GM12878 (cell line): Measurements from ENCODE around the gene NLE1. TPM values are rescaled to one million over a fixed set of nuclear protein-coding genes. Genes with fewer than 3 reads are reported as not detected.
A peak's percentile ranks its signal among the peaks of the same experiment; 100 is the strongest.

Experiments
- ATAC-seq: fragments of 200-7000 bp; cut with Tn5 transposase; 3 replicates; pipeline ENCODE4 v1.9.1; 2020; ENCODE audit warnings: mild to moderate bottlenecking, moderate library complexity
- BruUV-seq: library from RNA; stranded (reverse); fragments of 400-500 nt; replicated peaks from 2 replicates; lab custom pipeline; 2021; lab: Mats Ljungman, UMichigan
- CTCF ChIA-PET: fragments of 300-600 bp; sonication (Branson Sonifier 250); formaldehyde crosslinking; extraction: SDS; loops from one replicate; lab custom pipeline; 2021; ENCODE audit warnings: inconsistent platforms; lab: Yijun Ruan, JAX
- POLR2A ChIA-PET: fragments of 350-600 bp; formaldehyde crosslinking; extraction: SDS; loops from one replicate; lab custom pipeline; 2021; ENCODE audit warnings: inconsistent platforms; lab: Charles Lee
- RAD21 ChIA-PET: fragments of 300-600 bp; sonication (Branson Sonifier 250); formaldehyde crosslinking; loops from one replicate; lab custom pipeline; 2023; ENCODE audit warnings: antibody characterized with exemption; ENCODE audit not compliant: unreplicated experiment; lab: Charles Lee
- SMC1A ChIA-PET: fragments of 300-600 bp; sonication (Branson Sonifier 250); formaldehyde crosslinking; loops from one replicate; lab custom pipeline; 2023; ENCODE audit not compliant: unreplicated experiment, uncharacterized antibody; lab: Charles Lee
- DNase-seq: peaks from one replicate; pipeline ENCODE4 v3.0.0-alpha.2; 2011; ENCODE audit warnings: low read depth, low spot score
- FAIRE-seq: peaks from 3 replicates; lab custom pipeline; 2011; peaks lifted over from hg19 to GRCh38; lab: Jason Lieb, UNC
- H2AFZ ChIP-seq: 2 replicates; pipeline ENCODE4 v1.6.0; 2011; ENCODE audit warnings: low read depth, low read length, control low read depth; ENCODE audit not compliant: control insufficient read depth
- H3K27ac ChIP-seq: 2 replicates; pipeline ENCODE4 v1.5.1; 2011; ENCODE audit warnings: control low read depth; ENCODE audit not compliant: control insufficient read depth, insufficient read depth
- H3K27me3 ChIP-seq, 2 experiments: replicated peaks in 1 of 2; 2 replicates each; pipeline versions ENCODE4 v1.6.0 to v1.6.1; 2011; ENCODE audit warnings: low read length in 1 of 2; ENCODE audit not compliant: control insufficient read depth in 2 of 2, insufficient read depth in 2 of 2
- H3K36me3 ChIP-seq, 2 experiments: 2 replicates each; pipeline ENCODE4 v1.5.1; 2011; ENCODE audit warnings: low read length in 1 of 2; ENCODE audit not compliant: control insufficient read depth in 2 of 2, insufficient read depth in 2 of 2
- H3K4me1 ChIP-seq: 2 replicates; pipeline ENCODE4 v1.6.1; 2011; ENCODE audit warnings: mild to moderate bottlenecking, low read length, moderate library complexity, mixed read lengths; ENCODE audit not compliant: control insufficient read depth, insufficient read depth
- H3K4me2 ChIP-seq: 2 replicates; pipeline ENCODE4 v1.6.0; 2011; ENCODE audit warnings: control low read depth; ENCODE audit not compliant: control insufficient read depth, insufficient read depth
- H3K4me3 ChIP-seq: fragments of 200-600 bp; sonication (generic); 2 replicates; pipeline ENCODE4 v1.5.1; 2016
- H3K79me2 ChIP-seq: 2 replicates; pipeline ENCODE4 v1.6.0; 2011; ENCODE audit warnings: low read length; ENCODE audit not compliant: control insufficient read depth, insufficient read depth
- H3K9ac ChIP-seq: 2 replicates; pipeline ENCODE4 v1.8.0; 2011; ENCODE audit warnings: low read length, control low read depth, mixed read lengths; ENCODE audit not compliant: control insufficient read depth, insufficient read depth
- H3K9me3 ChIP-seq: replicated peaks from 3 replicates; pipeline ENCODE4 v1.5.1; 2011; ENCODE audit warnings: mild to moderate bottlenecking, low read length; ENCODE audit not compliant: control insufficient read depth, insufficient read depth
- H4K20me1 ChIP-seq: 2 replicates; pipeline ENCODE4 v1.6.0; 2011; ENCODE audit not compliant: control insufficient read depth, insufficient read depth
- BRCA1 ChIP-seq: IDR thresholded peaks from 2 replicates; pipeline ENCODE4 v1.6.1; 2011; ENCODE audit warnings: low read depth, low read length, improper control_type of control experiment
- CBFB ChIP-seq: IDR thresholded peaks from 2 replicates; pipeline ENCODE4 v1.6.1; 2016; ENCODE audit warnings: antibody characterized with exemption, low read depth
- DPF2 ChIP-seq: fragments of 450-650 bp; IDR thresholded peaks from 2 replicates; pipeline ENCODE4 v1.6.1; 2017; ENCODE audit warnings: mild to moderate bottlenecking
- ESRRA ChIP-seq: IDR thresholded peaks from 2 replicates; pipeline ENCODE4 v1.6.1; 2012; ENCODE audit warnings: mild to moderate bottlenecking, low read length, improper control_type of control experiment
- GABPA ChIP-seq: IDR thresholded peaks from 2 replicates; pipeline ENCODE4 v1.6.1; 2014; ENCODE audit warnings: antibody characterized with exemption, low read depth, mild to moderate bottlenecking, inconsistent platforms
- HDAC2 ChIP-seq: fragments of 200-600 bp; sonication (generic); IDR thresholded peaks from 2 replicates; pipeline ENCODE4 v1.6.1; 2017
- HDAC6 ChIP-seq: fragments of 200-600 bp; sonication (generic); IDR thresholded peaks from one replicate; pipeline ENCODE4 v1.8.0; 2017; ENCODE audit warnings: antibody characterized with exemption; ENCODE audit not compliant: unreplicated experiment
- MTA2 ChIP-seq: fragments of 450-650 bp; IDR thresholded peaks from 2 replicates; pipeline ENCODE4 v1.6.1; 2016; ENCODE audit warnings: low read depth, mild to moderate bottlenecking, moderate library complexity
- NRF1 ChIP-seq: conservative IDR thresholded peaks from 2 replicates; pipeline ENCODE4 v1.6.1; 2011; ENCODE audit warnings: mild to moderate bottlenecking, low read depth, low read length, improper control_type of control experiment
- PML ChIP-seq: IDR thresholded peaks from 2 replicates; pipeline ENCODE4 v1.6.1; 2012; ENCODE audit warnings: low read length, inconsistent platforms
- RAD21 ChIP-seq: IDR thresholded peaks from 2 replicates; pipeline ENCODE4 v1.6.1; 2011; ENCODE audit warnings: mild to moderate bottlenecking, low read depth, low read length, moderate library complexity; ENCODE audit not compliant: insufficient read depth
- SKIL ChIP-seq: fragments of 450-650 bp; IDR thresholded peaks from 2 replicates; pipeline ENCODE4 v1.6.1; 2017; ENCODE audit warnings: mild to moderate bottlenecking, low read depth, inconsistent platforms; ENCODE audit not compliant: poor library complexity, severe bottlenecking
- USF2 ChIP-seq: IDR thresholded peaks from 2 replicates; pipeline ENCODE4 v1.6.1; 2011; ENCODE audit warnings: low read depth, low read length, improper control_type of control experiment, borderline replicate concordance
- ZBTB4 ChIP-seq: fragments of 450-650 bp; formaldehyde crosslinking; IDR thresholded peaks from 2 replicates; pipeline ENCODE4 v1.4.0; 2022; ENCODE audit warnings: mild to moderate bottlenecking, moderate library complexity
- ZSCAN29 ChIP-seq: fragments of 450-650 bp; IDR thresholded peaks from 2 replicates; pipeline ENCODE4 v1.6.1; 2017; ENCODE audit warnings: mild to moderate bottlenecking, moderate library complexity
- WGBS: methylation state at CpG from one replicate; pipeline ENCODE4 v1.1.6; 2016; ENCODE audit warnings: low lambda C conversion rate; ENCODE audit not compliant: insufficient replicate concordance, insufficient coverage; ENCODE audit errors: missing lambda C conversion rate; 5-methylcytosine and 5-hydroxymethylcytosine counted together
- in situ Hi-C: fragments of 300-500 bp; cut with MboI; formaldehyde crosslinking; loops from 9 replicates; pipeline ENCODE4 v1.14.3; 2018; ENCODE audit warnings: mixed read lengths
- intact Hi-C: fragments of 100-400 bp; cut with micrococcal nuclease; formaldehyde crosslinking; loops from one replicate; pipeline ENCODE4 v1.14.2; 2022; ENCODE audit not compliant: unreplicated experiment
- polyA plus RNA-seq, 11 experiments: library from polyadenylated mRNA; depleted of rRNA in 4 of 11; unstranded in 6 of 11; stranded (reverse) in 5 of 11; fragments of >200 nt; fragmentation: Nextera tagmentation in 4 of 11; fragmentation: Illumina TruSeq in 1 of 11; extraction: Ambion mirVana in 4 of 11; extraction: Trizol in 1 of 11; gene quantifications; 1 replicate in 1 of 11; 2 replicates in 10 of 11; pipeline versions ENCODE4 v1.2.1 to v1.2.3, GENCODE V29; 2011 to 2016; ENCODE audit warnings: inconsistent platforms in 2 of 11, missing spikeins in 2 of 11, low read depth in 1 of 11
- total RNA-seq, 4 experiments: library from RNA; depleted of rRNA in 3 of 4; stranded (reverse); fragments of >200 nt in 3 of 4; fragmentation: Illumina TruSeq in 1 of 4; extraction: Trizol in 1 of 4; gene quantifications; 2 replicates each; pipeline versions ENCODE4 v1.2.1 to v1.2.3, GENCODE V29; 2013 to 2021

Gene NLE1
- total and polyA plus RNA-seq, 10 of the 15 experiments (the other 5 are each of a cell fraction or from before 2014, with no cell fraction given): 2.4 to 33.5 (median 17.6) TPM

GRCh38 chr17:35088356-35088880 is 53.7 kb downstream of the NLE1 start:
- Histone ChIP-seq H3K4me1 (peaks cover 12% of the 10 kb centered on the region), H3K4me2 (peak overlapping the region; percentile 73), H2AFZ (peak overlapping the region; percentile 62), H3K27ac (peak overlapping the region; percentile 96), H3K27me3 (no peaks in the 10 kb centered on the region), H4K20me1 (no peaks in the 10 kb centered on the region), H3K4me3 (peak overlapping the region; percentile 80), H3K9me3 (no peaks in the 10 kb centered on the region), H3K36me3 (no peaks in the 10 kb centered on the region; a peak in 1 of 4 replicates), H3K9ac (peak overlapping the region; percentile 95), H3K79me2 (peaks cover 53% of the 10 kb centered on the region)
- SMC1A ChIA-PET: interaction anchor here (1.0 to 14.7 kb wide), 7 partner anchors 9 to 69 kb away, joined by 3 to 534 read pairs (median 4); partner anchors contain the start of genes RAD51D and RFFL
- peak; percentile 48 for ATAC-seq
- DNase-seq: no peak
- intact Hi-C loops: loop anchor here (1.0 to 5.0 kb wide), 3 partner anchors 25 to 106 kb away; partner anchors contain the start of genes LIG3, RAD51D and RFFL
- POLR2A ChIA-PET: interaction anchor here (1.0 to 5.0 kb wide), 5 partner anchors 9 to 44 kb away, joined by 4 to 115 read pairs (median 13); partner anchors contain the start of gene RFFL
- RAD21 ChIA-PET: interaction anchor here (1.1 to 17.8 kb wide), 7 partner anchors 9 to 108 kb away, joined by 3 to 452 read pairs (median 5); partner anchors contain the start of genes LIG3 and RFFL
- WGBS: 2% methylated on average over 26 of the region's 26 CpGs
- BruUV-seq: TSS peak; percentile 66
- CTCF ChIA-PET: interaction anchor here (0.8 to 3.0 kb wide), 6 partner anchors 10 to 47 kb away, joined by 3 to 23 read pairs (median 6); partner anchors contain the start of gene RFFL
- peak; percentile 56 for FAIRE-seq
- in situ Hi-C loops: no loop called here
- no peak for TF ChIP-seq USF2
- no peak for TF ChIP-seq NRF1
- no peak for TF ChIP-seq HDAC2
- TF ChIP-seq DPF2: no peak
- TF ChIP-seq SKIL: peak; percentile 39
- no peak for TF ChIP-seq HDAC6
- no peak for TF ChIP-seq RAD21
- peak; percentile 72; the same call in 1 of the 2 replicates for TF ChIP-seq CBFB
- TF ChIP-seq MTA2: peak; percentile 60; the same call in 1 of the 2 replicates
- TF ChIP-seq ZBTB4 (CRISPR knock-in tag): no peak
- no peak for TF ChIP-seq GABPA
- no peak for TF ChIP-seq BRCA1
- TF ChIP-seq ZSCAN29: no peak
- no peak for TF ChIP-seq ESRRA
- TF ChIP-seq PML: 0 out of 2 replicates have a peak, but pooled peaks have one; percentile 43
